Measurements from ENCODE around the gene DNAJC11. TPM values are rescaled to one million over a fixed set of nuclear protein-coding genes. Genes with fewer than 3 reads are reported as not detected.
"Not testable (repeated sequence)": the region's sequence is repeated elsewhere in the genome, so short reads cannot be mapped to it uniquely, and the experiment has no call there.

DNAJC11 gene
- total and polyA plus RNA-seq, 2 donors from 2014 or later: 44.6 to 49.8 TPM

DNA sequence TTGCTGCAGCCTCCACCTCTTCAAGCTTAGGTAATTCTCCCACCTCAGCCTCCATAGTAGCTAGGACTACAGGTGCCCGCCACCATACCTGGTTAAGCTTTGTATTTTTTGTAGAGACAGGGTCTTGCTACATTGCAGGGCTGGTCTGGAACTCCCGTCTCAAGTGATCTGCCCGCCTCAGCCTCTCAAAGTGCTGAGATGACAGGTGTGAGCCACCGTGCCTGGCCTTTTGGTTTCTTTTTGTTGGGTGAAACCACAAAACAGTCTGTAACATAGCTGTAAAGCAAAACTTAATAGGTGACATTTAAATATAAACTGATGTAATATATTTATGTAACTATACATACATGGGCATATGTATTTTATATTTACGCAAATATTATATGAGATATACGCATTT lies 3.1 kb upstream of the DNAJC11 start:
- Histone ChIP-seq H3K36me3 (ENCODE audit: control insufficient read depth in 2 of 3, insufficient read depth in 3 of 3, low read length in 3 of 3) (no peaks in the 10 kb centered on the region), H3K4me3 (ENCODE audit: low read length in 3 of 3) (no peak overlapping the region), H3K27ac (ENCODE audit: low read depth in 2 of 2, low read length in 2 of 2) (no peak overlapping the region), H3K27me3 (ENCODE audit: control insufficient read depth, insufficient read depth, low read length) (no peaks in the 10 kb centered on the region), H3K4me1 (ENCODE audit: control insufficient read depth in 2 of 3, insufficient read depth in 2 of 3, low read depth in 1 of 3, low read length in 3 of 3) (peaks cover 7 to 13% (median 11%) of the 10 kb centered on the region in 3 donors), H3K9ac (ENCODE audit: low read length in 3 of 3) (no peak overlapping the region), H3K9me3 (ENCODE audit: control insufficient read depth in 2 of 3, insufficient read depth in 1 of 3, low read length in 3 of 3) (no peaks in the 10 kb centered on the region)
- intact Hi-C loops (cut with DNase I): no loop called here
- no peak for FAIRE-seq
- DNase-seq: no peak
- TF ChIP-seq CTCF (IDR thresholded peaks at IDR 0.05; ENCODE audit: borderline replicate concordance, extremely low read depth, insufficient read depth): no peak

DNA sequence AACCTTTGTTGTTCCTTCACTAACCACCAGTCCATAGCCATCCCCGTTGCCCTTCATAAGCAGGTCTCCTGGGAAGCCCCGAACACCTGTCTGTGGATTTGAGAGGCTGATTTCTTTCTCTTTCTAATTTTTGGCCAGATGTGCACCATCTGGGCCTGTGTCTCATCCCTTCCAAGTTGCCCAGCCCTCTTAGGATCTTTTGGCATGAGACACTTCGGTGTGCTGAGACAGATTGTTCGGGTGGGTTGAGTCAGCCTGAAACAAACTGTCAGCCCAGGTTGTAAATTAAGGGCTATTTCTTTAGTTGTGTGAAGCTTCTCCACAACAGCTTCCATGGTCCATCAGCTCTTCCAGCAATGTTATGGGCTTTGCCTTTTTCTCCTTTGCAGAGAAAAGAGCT lies 1.4 kb upstream of the DNAJC11 start:
- no peak for FAIRE-seq

GRCh38 chr1:6700853-6701436 lies 671 bp downstream of the DNAJC11 start:
- Histone ChIP-seq H3K4me3 (ENCODE audit: low read length in 3 of 3) (peak overlapping the region; percentile 81 to 96 (median 90)), H3K4me1 (ENCODE audit: control insufficient read depth in 2 of 3, insufficient read depth in 2 of 3, low read depth in 1 of 3, low read length in 3 of 3) (peaks cover 7 to 15% (median 13%) of the 10 kb centered on the region in 3 donors), H3K27ac (ENCODE audit: low read depth in 2 of 2, low read length in 2 of 2) (peak overlapping the region; percentile 66 to 85), H3K36me3 (ENCODE audit: control insufficient read depth in 2 of 3, insufficient read depth in 3 of 3, low read length in 3 of 3) (no peaks in the 10 kb centered on the region), H3K9ac (ENCODE audit: low read length in 3 of 3) (peak overlapping the region; percentile 85 to 99 (median 89)), H3K27me3 (ENCODE audit: control insufficient read depth, insufficient read depth, low read length) (no peaks in the 10 kb centered on the region), H3K9me3 (ENCODE audit: control insufficient read depth in 2 of 3, insufficient read depth in 1 of 3, low read length in 3 of 3) (no peaks in the 10 kb centered on the region)
- TF ChIP-seq CTCF (IDR thresholded peaks at IDR 0.05; ENCODE audit: borderline replicate concordance, extremely low read depth, insufficient read depth): no peak
- DNase-seq: no peak
- FAIRE-seq: no peak
- intact Hi-C loops (cut with DNase I): no loop called here

More for the DNA sequence above, 1.4 kb upstream of the DNAJC11 start:
- H3K9me3 ChIP-seq (ENCODE audit: control insufficient read depth in 2 of 3, insufficient read depth in 1 of 3, low read length in 3 of 3): no peaks in the 10 kb centered on the region
- H3K27ac ChIP-seq (ENCODE audit: low read depth in 2 of 2, low read length in 2 of 2): no peak overlapping the region
- no peak for TF ChIP-seq CTCF (IDR thresholded peaks at IDR 0.05; ENCODE audit: borderline replicate concordance, extremely low read depth, insufficient read depth)
- no peak overlapping the region for H3K9ac ChIP-seq (ENCODE audit: low read length in 3 of 3)
- H3K4me1 ChIP-seq (ENCODE audit: control insufficient read depth in 2 of 3, insufficient read depth in 2 of 3, low read depth in 1 of 3, low read length in 3 of 3): peaks cover 7 to 15% (median 13%) of the 10 kb centered on the region in 3 donors
- intact Hi-C loops (cut with DNase I): no loop called here
- H3K27me3 ChIP-seq (ENCODE audit: control insufficient read depth, insufficient read depth, low read length): no peaks in the 10 kb centered on the region
- H3K4me3 ChIP-seq (ENCODE audit: low read length in 3 of 3): no peak overlapping the region
- no peak for DNase-seq
- no peaks in the 10 kb centered on the region for H3K36me3 ChIP-seq (ENCODE audit: control insufficient read depth in 2 of 3, insufficient read depth in 3 of 3, low read length in 3 of 3)

GRCh38 chr1:6699915-6700314 lies 1.7 kb downstream of the DNAJC11 start:
- H3K27me3 ChIP-seq (ENCODE audit: control insufficient read depth, insufficient read depth, low read length); DNase-seq; FAIRE-seq; H3K9ac ChIP-seq (ENCODE audit: low read length in 3 of 3); H3K27ac ChIP-seq (ENCODE audit: low read depth in 2 of 2, low read length in 2 of 2); intact Hi-C loops (cut with DNase I); H3K36me3 ChIP-seq (ENCODE audit: control insufficient read depth in 2 of 3, insufficient read depth in 3 of 3, low read length in 3 of 3); H3K9me3 ChIP-seq (ENCODE audit: control insufficient read depth in 2 of 3, insufficient read depth in 1 of 3, low read length in 3 of 3): not testable (repeated sequence)
- Histone ChIP-seq H3K4me1 (ENCODE audit: control insufficient read depth in 2 of 3, insufficient read depth in 2 of 3, low read depth in 1 of 3, low read length in 3 of 3) (peaks cover 7 to 15% (median 13%) of the 10 kb centered on the region in 3 donors), H3K4me3 (ENCODE audit: low read length in 3 of 3) (peak overlapping the region in 1 of 3 donors; percentile 90)
